Measurements from ENCODE around the gene ERBB3.
"Not testable (repeated sequence)": the region's sequence is repeated elsewhere in the genome, so short reads cannot be mapped to it uniquely, and the experiment has no call there.

The ERBB3 gene

GRCh38 chr12:56046027-56046780, 33.8 kb upstream of the ERBB3 start:
- ChIA-PET POLR2A (interaction anchor here (1.5 to 4.9 kb wide), 4 partner anchors 33 to 143 kb away, joined by 4 to 47 read pairs (median 13); partner anchors contain the start of genes ERBB3, PA2G4, RPL41 and SMARCC2), CTCF (interaction anchor here (1.2 to 1.3 kb wide), 2 partner anchors 58 to 308 kb away, joined by 3 to 5 read pairs; partner anchors contain the start of gene PA2G4)
- no peak for TF ChIP-seq BHLHE40 (IDR thresholded peaks at IDR 0.05; ENCODE audit: borderline replicate concordance)
- no peak for TF ChIP-seq TARDBP (IDR thresholded peaks at IDR 0.05)
- TF ChIP-seq FOXK2 (IDR thresholded peaks at IDR 0.05), result no peak
- TF ChIP-seq SP1 (IDR thresholded peaks at IDR 0.05), result no peak
- TF ChIP-seq PKNOX1 (IDR thresholded peaks at IDR 0.05), result no peak
- TF ChIP-seq HDGF (IDR thresholded peaks at IDR 0.05; ENCODE audit: borderline replicate concordance), result no peak
- no peak for TF ChIP-seq FOXM1 (IDR thresholded peaks at IDR 0.05; ENCODE audit: borderline replicate concordance)
- TF ChIP-seq LEF1 (IDR thresholded peaks at IDR 0.05; ENCODE audit: borderline replicate concordance), result no peak
- TF ChIP-seq L3MBTL2 (conservative IDR thresholded peaks at IDR 0.05), result no peak
- TF ChIP-seq NFRKB (IDR thresholded peaks at IDR 0.05), result no peak
- TF ChIP-seq ARNT (IDR thresholded peaks at IDR 0.05), result no peak
- TF ChIP-seq SUZ12 (IDR thresholded peaks at IDR 0.05), result no peak
- no peak for TF ChIP-seq ZNF384 (IDR thresholded peaks at IDR 0.05)
- TF ChIP-seq ELF4 (IDR thresholded peaks at IDR 0.05), result no peak
- no peak for TF ChIP-seq FOXA1 (IDR thresholded peaks at IDR 0.05)
- TF ChIP-seq CTBP1 (IDR thresholded peaks at IDR 0.05; ENCODE audit: borderline replicate concordance), result no peak
- no peak for DNase-seq (ENCODE audit: extremely low spot score)

GRCh38 chr12:56053407-56053893, 26.5 kb upstream of the ERBB3 start:
- POLR2A ChIA-PET, result interaction anchor here (1.0 to 1.3 kb wide), 2 partner anchors 9 to 65 kb away, joined by 3 read pairs; partner anchors contain the start of gene ZC3H10
- TF ChIP-seq HDGF (IDR thresholded peaks at IDR 0.05; ENCODE audit: borderline replicate concordance), result no peak
- CTCF ChIA-PET, result interaction anchor here (0.6 kb wide), 1 partner anchor 32 kb away, joined by 5 read pairs; no protein-coding TSS in a partner anchor
- no peak for DNase-seq (ENCODE audit: extremely low spot score)

GRCh38 chr12:56059964-56060363, 20.0 kb upstream of the ERBB3 start:
- ChIA-PET POLR2A (interaction anchor here (1.3 kb wide), 1 partner anchor 56 kb away, joined by 3 read pairs; no protein-coding TSS in a partner anchor), CTCF (interaction anchor here (0.6 to 1.4 kb wide), 2 partner anchors 20 to 52 kb away, joined by 3 read pairs; partner anchors contain the start of gene ERBB3)
- DNase-seq (ENCODE audit: extremely low spot score), result not testable (repeated sequence)

- POLR2A ChIA-PET, result no interaction called here
- CTCF ChIA-PET, result interaction anchor here (0.6 to 1.2 kb wide), 2 partner anchors 18 to 24 kb away, joined by 3 to 5 read pairs; no protein-coding TSS in a partner anchor
Measured at GRCh38 chr12:56061982-56062381, 18.0 kb upstream of the ERBB3 start.

GRCh38 chr12:56062996-56063395, 17.0 kb upstream of the ERBB3 start:
- no peak for DNase-seq (ENCODE audit: extremely low spot score)
- ChIA-PET CTCF (interaction anchor here (0.7 kb wide), 1 partner anchor 12 kb away, joined by 4 read pairs; no protein-coding TSS in a partner anchor), POLR2A (no interaction called here)
- TF ChIP-seq LEF1 (IDR thresholded peaks at IDR 0.05; ENCODE audit: borderline replicate concordance) (no peak), SP1 (IDR thresholded peaks at IDR 0.05) (no peak), ZNF384 (IDR thresholded peaks at IDR 0.05) (no peak), SUZ12 (IDR thresholded peaks at IDR 0.05) (no peak), PKNOX1 (IDR thresholded peaks at IDR 0.05) (no peak), NFRKB (IDR thresholded peaks at IDR 0.05) (no peak), BHLHE40 (IDR thresholded peaks at IDR 0.05; ENCODE audit: borderline replicate concordance) (no peak), FOXK2 (IDR thresholded peaks at IDR 0.05) (no peak), ELF4 (IDR thresholded peaks at IDR 0.05) (no peak), FOXM1 (IDR thresholded peaks at IDR 0.05; ENCODE audit: borderline replicate concordance) (no peak), L3MBTL2 (conservative IDR thresholded peaks at IDR 0.05) (no peak), ARNT (IDR thresholded peaks at IDR 0.05) (no peak), CTBP1 (IDR thresholded peaks at IDR 0.05; ENCODE audit: borderline replicate concordance) (no peak), TARDBP (IDR thresholded peaks at IDR 0.05) (no peak), HDGF (IDR thresholded peaks at IDR 0.05; ENCODE audit: borderline replicate concordance) (no peak), FOXA1 (IDR thresholded peaks at IDR 0.05) (no peak)

More at GRCh38 chr12:56061982-56062381, 18.0 kb upstream of the ERBB3 start:
- TF ChIP-seq BHLHE40 (IDR thresholded peaks at IDR 0.05; ENCODE audit: borderline replicate concordance) (no peak), LEF1 (IDR thresholded peaks at IDR 0.05; ENCODE audit: borderline replicate concordance) (no peak), HDGF (IDR thresholded peaks at IDR 0.05; ENCODE audit: borderline replicate concordance) (no peak), FOXK2 (IDR thresholded peaks at IDR 0.05) (no peak), SUZ12 (IDR thresholded peaks at IDR 0.05) (no peak), L3MBTL2 (conservative IDR thresholded peaks at IDR 0.05) (no peak), NFRKB (IDR thresholded peaks at IDR 0.05) (no peak), CTBP1 (IDR thresholded peaks at IDR 0.05; ENCODE audit: borderline replicate concordance) (no peak), FOXA1 (IDR thresholded peaks at IDR 0.05) (no peak), TARDBP (IDR thresholded peaks at IDR 0.05) (no peak), PKNOX1 (IDR thresholded peaks at IDR 0.05) (no peak), ARNT (IDR thresholded peaks at IDR 0.05) (no peak), SP1 (IDR thresholded peaks at IDR 0.05) (no peak)
- DNase-seq (ENCODE audit: extremely low spot score), result no peak

- no peak for TF ChIP-seq SUZ12 (IDR thresholded peaks at IDR 0.05)
- ChIA-PET CTCF (interaction anchor here (0.5 kb wide), 1 partner anchor 13 kb away, joined by 4 read pairs; no protein-coding TSS in a partner anchor), POLR2A (no interaction called here)
- DNase-seq (ENCODE audit: extremely low spot score), result no peak
Measured at GRCh38 chr12:56071648-56072047, 8.3 kb upstream of the ERBB3 start.

Measured in HEK293T (cell line).